Upper lobe of left lung (tissue), 6 donors: ENCODE data around the gene NSUN4. TPM values are rescaled to one million over a fixed set of nuclear protein-coding genes. Genes with fewer than 3 reads are reported as not detected.
"Not testable (repeated sequence)": the region's sequence is repeated elsewhere in the genome, so short reads cannot be mapped to it uniquely, and the experiment has no call there.

Source experiments
- ATAC-seq, 2 donors: fragments of 200-7000 bp; cut with Tn5 transposase; one replicate each; pipeline ENCODE4 v1.9.1; 2022; ENCODE audit warnings: mild to moderate bottlenecking in 2 of 2, moderate library complexity in 2 of 2; ENCODE audit not compliant: low FRiP score in 2 of 2
- DNase-seq, 2 donors: peaks; one replicate each; pipeline ENCODE4 v3.0.0-alpha.2; 2019 to 2020
- H3K27ac ChIP-seq, 4 donors: fragments of 200-600 bp; sonication (generic); one replicate each; pipeline ENCODE4 v1.5.1; 2016 to 2019
- H3K27me3 ChIP-seq, 4 donors: fragments of 200-600 bp; sonication (generic); one replicate each; pipeline ENCODE4 v1.5.1; 2017 to 2019
- H3K36me3 ChIP-seq, 4 donors: fragments of 200-600 bp; sonication (generic); one replicate each; pipeline ENCODE4 v1.5.1; 2016 to 2019
- H3K4me1 ChIP-seq, 4 donors: fragments of 200-600 bp; sonication (generic); one replicate each; pipeline ENCODE4 v1.5.1; 2018 to 2019
- H3K4me3 ChIP-seq, 4 donors: fragments of 200-600 bp; sonication (generic); one replicate each; pipeline ENCODE4 v1.5.1; 2017 to 2019; ENCODE audit warnings: mild to moderate bottlenecking in 2 of 4, moderate library complexity in 1 of 4
- H3K9me3 ChIP-seq, 4 donors: fragments of 200-600 bp; sonication (generic); one replicate each; pipeline ENCODE4 v1.5.1; 2018 to 2019
- CTCF ChIP-seq, 6 experiments: fragments of 450-650 bp in 4 of 6; fragments of 200-600 bp in 2 of 6; sonication (generic) in 2 of 6; IDR thresholded peaks; one replicate each; pipeline ENCODE4 v1.5.1; 2016 to 2019; ENCODE audit warnings: antibody characterized with exemption in 6 of 6
- EP300 ChIP-seq, 4 donors: sonication (generic); formaldehyde crosslinking; IDR thresholded peaks; one replicate each; pipeline ENCODE4 v1.5.1; 2017; ENCODE audit warnings: antibody characterized with exemption in 4 of 4, control low read depth in 2 of 4
- POLR2A ChIP-seq, 4 donors: fragments of 450-650 bp; IDR thresholded peaks; one replicate each; pipeline ENCODE4 v1.5.1; 2016 to 2017; ENCODE audit warnings: antibody characterized with exemption in 4 of 4, mild to moderate bottlenecking in 2 of 4
- POLR2AphosphoS5 ChIP-seq, 2 donors: sonication (generic); formaldehyde crosslinking; IDR thresholded peaks; one replicate each; pipeline ENCODE4 v1.5.1; 2017; ENCODE audit warnings: antibody characterized with exemption in 2 of 2
- WGBS, 2 donors: methylation state at CpG; one replicate each; pipeline ENCODE4 v1.1.5; 2017 to 2018; 5-methylcytosine and 5-hydroxymethylcytosine counted together
- total RNA-seq, 6 donors: library from RNA; depleted of rRNA in 4 of 6; stranded (reverse); fragments of >200 nt in 4 of 6; gene quantifications; one replicate each; pipeline versions ENCODE4 v1.1.0 to v1.2.1, GENCODE V29; 2016 to 2021
- donor health status: DM: no; HTN: no; CAD: no; lungs with moderate emphysema.
- donor health status: DM: no; HTN: yes; CAD: no; lungs with severe emphysema.

NSUN4 gene
- total RNA-seq, 6 donors from 2014 or later, result 25.1 to 28.4 (median 26.7) TPM

GRCh38 chr1:46344481-46344880, 3.9 kb downstream of the NSUN4 start:
- 90 to 92% methylated on average over 2 to 3 of the region's 3 CpGs for WGBS, 2 donors
- H3K27me3 ChIP-seq, result no peaks in the 10 kb centered on the region
- H3K4me3 ChIP-seq, result no peak overlapping the region
- peaks cover 8 to 19% (median 16%) of the 10 kb centered on the region in 4 donors for H3K4me1 ChIP-seq
- no peak for ATAC-seq
- H3K36me3 ChIP-seq, result peaks cover 2 to 53% (median 26%) of the 10 kb centered on the region in 4 donors
- no peaks in the 10 kb centered on the region for H3K9me3 ChIP-seq
- DNase-seq, result no peak
- TF ChIP-seq POLR2A (IDR thresholded peaks at IDR 0.05) (no peak), CTCF (IDR thresholded peaks at IDR 0.05) (no peak), EP300 (IDR thresholded peaks at IDR 0.05) (no peak), POLR2AphosphoS5 (IDR thresholded peaks at IDR 0.05) (no peak)
- H3K27ac ChIP-seq, result no peak overlapping the region

- Histone ChIP-seq H3K9me3 (no peaks in the 10 kb centered on the region), H3K36me3 (peaks cover 4 to 61% (median 31%) of the 10 kb centered on the region in 4 donors), H3K4me1 (peaks cover 8 to 19% (median 15%) of the 10 kb centered on the region in 4 donors), H3K4me3 (no peak overlapping the region), H3K27me3 (no peaks in the 10 kb centered on the region), H3K27ac (no peak overlapping the region)
- DNase-seq (no peak), ATAC-seq (no peak)
- TF ChIP-seq POLR2AphosphoS5 (IDR thresholded peaks at IDR 0.05), result no peak
- no peak for TF ChIP-seq EP300 (IDR thresholded peaks at IDR 0.05)
These were observed 4.7 kb downstream of the NSUN4 start for GRCh38 chr1:46345281-46345680.

DNA sequence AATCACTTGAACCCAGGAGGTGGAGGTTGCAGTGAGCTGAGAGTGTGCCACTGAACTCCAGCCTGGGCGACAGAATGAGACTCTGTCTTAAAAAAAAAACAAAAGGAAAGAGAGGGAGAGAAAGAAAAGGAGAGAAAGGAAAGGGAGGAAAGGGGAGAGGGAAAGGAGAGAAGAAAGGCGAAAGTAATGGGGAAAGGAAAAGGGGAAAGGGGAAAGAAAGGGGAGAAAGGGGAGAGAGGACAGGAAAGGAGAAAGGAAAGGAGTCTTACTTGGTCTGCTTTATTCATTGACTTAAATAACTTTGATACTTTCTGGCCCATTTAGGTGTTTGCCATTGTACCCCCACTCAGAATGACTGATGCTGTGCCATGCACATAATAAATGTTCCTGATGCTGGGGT, 11.8 kb downstream of the NSUN4 start:
- Histone ChIP-seq H3K4me3 (no peak overlapping the region), H3K4me1 (peaks cover 0 to 7% (median 5%) of the 10 kb centered on the region in 4 donors), H3K9me3 (no peaks in the 10 kb centered on the region), H3K27me3 (no peaks in the 10 kb centered on the region), H3K36me3 (peaks cover 16 to 86% (median 55%) of the 10 kb centered on the region in 4 donors), H3K27ac (no peak overlapping the region)
- no peak for ATAC-seq
- DNase-seq, result no peak
- WGBS, 2 donors, result 78 to 95% methylated on average over 2 of the region's 2 CpGs
- TF ChIP-seq POLR2AphosphoS5 (IDR thresholded peaks at IDR 0.05), result no peak
- TF ChIP-seq POLR2A (IDR thresholded peaks at IDR 0.05), result no peak
- TF ChIP-seq CTCF (IDR thresholded peaks at IDR 0.05), result no peak
- TF ChIP-seq EP300 (IDR thresholded peaks at IDR 0.05), result no peak

DNA sequence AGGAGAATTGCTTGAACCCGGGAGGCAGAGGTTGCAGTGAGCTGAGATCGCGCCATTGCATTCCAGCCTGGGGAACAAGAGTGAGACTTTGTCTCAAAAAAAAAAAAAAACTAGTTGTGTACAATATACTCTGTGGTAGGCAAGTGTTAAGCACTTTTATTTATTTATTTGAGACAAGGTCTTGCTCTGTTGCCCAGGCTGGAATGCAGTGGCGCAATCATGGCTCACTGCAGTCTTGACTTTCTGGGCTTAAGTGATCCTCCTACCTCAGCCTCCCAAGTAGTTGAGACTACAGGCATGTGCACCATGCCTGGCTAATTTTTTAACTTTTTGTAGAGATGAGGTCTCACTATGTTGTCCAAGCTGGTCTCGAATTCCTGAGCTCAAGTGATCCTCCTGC, 15.3 kb downstream of the NSUN4 start:
- not testable (repeated sequence) for H3K4me1 ChIP-seq, DNase-seq, H3K9me3 ChIP-seq, H3K4me3 ChIP-seq, H3K27ac ChIP-seq, H3K27me3 ChIP-seq, ATAC-seq
- 85 to 99% methylated on average over 5 of the region's 5 CpGs for WGBS, 2 donors
- peaks cover 12 to 90% (median 68%) of the 10 kb centered on the region in 4 donors for H3K36me3 ChIP-seq

DNA sequence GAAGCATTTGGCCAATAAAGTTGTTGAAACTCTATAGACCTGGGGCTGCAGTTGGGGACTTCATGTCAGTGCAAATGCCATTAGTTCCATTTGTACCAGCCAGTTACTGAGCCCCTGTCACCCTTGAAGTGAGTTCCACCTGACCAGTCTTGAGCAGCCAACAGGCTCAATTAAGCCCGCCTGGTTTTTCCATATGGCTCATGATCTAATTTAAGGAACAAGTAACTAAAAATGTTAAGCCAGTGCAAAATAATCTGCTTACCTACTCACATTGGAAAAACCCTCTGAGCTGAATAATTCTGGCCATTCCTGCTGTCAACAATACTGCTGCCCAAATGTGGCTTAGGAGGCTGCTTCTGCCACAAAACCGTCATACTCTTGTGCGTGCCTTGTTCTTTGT, 21.6 kb downstream of the NSUN4 start:
- Histone ChIP-seq H3K9me3 (no peaks in the 10 kb centered on the region), H3K36me3 (peaks cover 15 to 95% (median 61%) of the 10 kb centered on the region in 4 donors), H3K27ac (no peak overlapping the region), H3K27me3 (no peaks in the 10 kb centered on the region), H3K4me3 (no peak overlapping the region), H3K4me1 (no peaks in the 10 kb centered on the region)
- DNase-seq, result no peak
- no peak for ATAC-seq
- TF ChIP-seq POLR2A (IDR thresholded peaks at IDR 0.05), result no peak
- TF ChIP-seq POLR2AphosphoS5 (IDR thresholded peaks at IDR 0.05), result no peak
- no peak for TF ChIP-seq EP300 (IDR thresholded peaks at IDR 0.05)
- no peak for TF ChIP-seq CTCF (IDR thresholded peaks at IDR 0.05)
- WGBS, 2 donors, result 95% methylated on average over 3 of the region's 3 CpGs

- H3K9me3 ChIP-seq, result no peaks in the 10 kb centered on the region
- peaks cover 15 to 95% (median 56%) of the 10 kb centered on the region in 4 donors for H3K36me3 ChIP-seq
- no peak overlapping the region for H3K4me3 ChIP-seq
- H3K4me1 ChIP-seq, result no peaks in the 10 kb centered on the region
- no peak overlapping the region for H3K27ac ChIP-seq
- TF ChIP-seq POLR2A (IDR thresholded peaks at IDR 0.05), result no peak
- no peak for TF ChIP-seq EP300 (IDR thresholded peaks at IDR 0.05)
- no peak for TF ChIP-seq POLR2AphosphoS5 (IDR thresholded peaks at IDR 0.05)
- no peak for TF ChIP-seq CTCF (IDR thresholded peaks at IDR 0.05)
- ATAC-seq (no peak), DNase-seq (no peak)
- H3K27me3 ChIP-seq, result no peaks in the 10 kb centered on the region
- WGBS, 2 donors, result 97 to 100% methylated on average over 5 of the region's 5 CpGs
These were observed 22.5 kb downstream of the NSUN4 start for GRCh38 chr1:46363121-46363520.
